ENCODE measurements around the gene TMEM88. TPM values are rescaled to one million over a fixed set of nuclear protein-coding genes. Genes with fewer than 3 reads are reported as not detected.

Gene TMEM88
- total and polyA plus RNA-seq, 8 donors, result 5.7 to 25.5 (median 14.7) TPM

- TF ChIP-seq CTCF (IDR thresholded peaks at IDR 0.05), result no peak
- H3K4me1 ChIP-seq, result peaks cover 35 to 62% of the 10 kb centered on the region in 2 donors
- peaks cover 0 to 16% of the 10 kb centered on the region in 2 donors for H3K36me3 ChIP-seq
- H3K9me3 ChIP-seq, result no peaks in the 10 kb centered on the region
- DNase-seq (peak in 3 of 4 donors; percentile 84 to 97 (median 92)), ATAC-seq (peak; percentile 52)
- intact Hi-C loops (cut with DNase I), result no loop called here
- H3K27ac ChIP-seq, result peak overlapping the region; percentile 99 to 100
- H3K27me3 ChIP-seq, result no peaks in the 10 kb centered on the region
- peak overlapping the region; percentile 63 to 82 for H3K4me3 ChIP-seq
Observed at GRCh38 chr17:7841396-7841914, 13.4 kb upstream of the TMEM88 start.

GRCh38 chr17:7841915-7842379 lies 12.9 kb upstream of the TMEM88 start:
- intact Hi-C loops (cut with DNase I), result no loop called here
- H3K27ac ChIP-seq, result peak overlapping the region; percentile 99 to 100
- no peaks in the 10 kb centered on the region for H3K27me3 ChIP-seq
- peaks cover 0 to 20% of the 10 kb centered on the region in 2 donors for H3K36me3 ChIP-seq
- DNase-seq (peak; percentile 91 to 94 (median 93)), ATAC-seq (peak; percentile 65)
- H3K4me3 ChIP-seq, result peak overlapping the region; percentile 63 to 82
- H3K9me3 ChIP-seq, result no peaks in the 10 kb centered on the region
- peaks cover 35 to 59% of the 10 kb centered on the region in 2 donors for H3K4me1 ChIP-seq
- TF ChIP-seq CTCF (IDR thresholded peaks at IDR 0.05), result no peak

- Histone ChIP-seq H3K9me3 (no peaks in the 10 kb centered on the region), H3K36me3 (peaks cover 0 to 26% of the 10 kb centered on the region in 2 donors), H3K4me3 (peak overlapping the region; percentile 63 to 82), H3K27me3 (no peaks in the 10 kb centered on the region), H3K4me1 (peaks cover 28 to 58% of the 10 kb centered on the region in 2 donors), H3K27ac (peak overlapping the region; percentile 99 to 100)
- intact Hi-C loops (cut with DNase I), result no loop called here
- DNase-seq, result peak; percentile 54 to 94 (median 82)
- ATAC-seq, result peak; percentile 28
- peak in 1 of 2 donors; percentile 9 for TF ChIP-seq CTCF (IDR thresholded peaks at IDR 0.05)
Observed at GRCh38 chr17:7842380-7843256, 12.2 kb upstream of the TMEM88 start.

GRCh38 chr17:7843257-7843535 lies 11.7 kb upstream of the TMEM88 start:
- no peak for ATAC-seq
- intact Hi-C loops (cut with DNase I), result no loop called here
- DNase-seq, result no peak
- Histone ChIP-seq H3K36me3 (peaks cover 0 to 32% of the 10 kb centered on the region in 2 donors), H3K27me3 (no peaks in the 10 kb centered on the region), H3K9me3 (no peaks in the 10 kb centered on the region), H3K4me1 (peaks cover 26 to 54% of the 10 kb centered on the region in 2 donors), H3K27ac (peak overlapping the region; percentile 99 to 100), H3K4me3 (peak overlapping the region; percentile 63 to 82)
- no peak for TF ChIP-seq CTCF (IDR thresholded peaks at IDR 0.05)

All from left lung (tissue), 10 donors.